Mesenteric fat pad (tissue), 1 donor: ENCODE data around the gene CTRB2. TPM values are rescaled to one million over a fixed set of nuclear protein-coding genes. Genes with fewer than 3 reads are reported as not detected.

Experiments
- DNase-seq: peaks from one replicate; pipeline ENCODE4 v3.0.0-alpha.2; 2020; ENCODE audit warnings: low spot score
- long read RNA-seq: library from polyadenylated mRNA; unstranded; transcript quantifications from one replicate; pipeline ENCODE4 v2.0.0, GENCODE V29; 2020
- total RNA-seq: library from RNA; stranded (reverse); fragmentation: NEBNext Ultra II Directional; extraction: Animal tissue kit (Norgen Biotek cat#: 25700); gene quantifications from one replicate; pipeline ENCODE4 v1.2.1, GENCODE V29; 2021
- donor health status: DM: yes; HTN: yes; CAD: no.

Gene CTRB2
- 4.1 TPM for total RNA-seq
- long read RNA-seq: 0 reads

- DNase-seq: no peak
Observed at GRCh38 chr16:75206749-75207451, at the start of gene CTRB2. TSS of gene CTRB2 (minus strand) at chr16:75207161. CDS start at chr16:75207141, 20 bp downstream.

GRCh38 chr16:75256059-75256571, 49.2 kb upstream of the CTRB2 start:
- DNase-seq: no peak

DNA sequence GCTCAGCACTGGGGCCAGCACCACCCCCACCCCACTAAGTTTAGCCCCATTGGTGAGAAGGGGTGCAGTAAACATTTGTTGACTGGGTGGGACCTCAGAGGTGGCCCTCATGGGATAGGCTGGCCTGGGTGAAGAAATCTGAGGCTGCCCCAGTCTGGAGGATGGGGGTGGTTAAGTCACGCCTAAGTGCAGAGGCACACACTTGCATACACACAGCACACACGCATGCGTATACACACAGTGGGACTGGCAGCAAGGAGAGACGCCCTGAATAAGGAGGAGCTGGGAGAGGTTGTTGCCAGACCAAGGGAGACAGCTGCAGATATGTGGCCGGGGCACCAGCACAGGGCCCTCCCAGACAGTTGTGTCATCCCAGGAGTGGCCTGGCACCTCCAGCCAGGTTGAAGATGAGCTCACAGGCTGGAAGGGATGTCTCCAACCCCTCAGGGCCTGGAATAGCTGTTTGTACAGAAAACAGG, 47.4 kb upstream of the CTRB2 start:
- no peak for DNase-seq

DNA sequence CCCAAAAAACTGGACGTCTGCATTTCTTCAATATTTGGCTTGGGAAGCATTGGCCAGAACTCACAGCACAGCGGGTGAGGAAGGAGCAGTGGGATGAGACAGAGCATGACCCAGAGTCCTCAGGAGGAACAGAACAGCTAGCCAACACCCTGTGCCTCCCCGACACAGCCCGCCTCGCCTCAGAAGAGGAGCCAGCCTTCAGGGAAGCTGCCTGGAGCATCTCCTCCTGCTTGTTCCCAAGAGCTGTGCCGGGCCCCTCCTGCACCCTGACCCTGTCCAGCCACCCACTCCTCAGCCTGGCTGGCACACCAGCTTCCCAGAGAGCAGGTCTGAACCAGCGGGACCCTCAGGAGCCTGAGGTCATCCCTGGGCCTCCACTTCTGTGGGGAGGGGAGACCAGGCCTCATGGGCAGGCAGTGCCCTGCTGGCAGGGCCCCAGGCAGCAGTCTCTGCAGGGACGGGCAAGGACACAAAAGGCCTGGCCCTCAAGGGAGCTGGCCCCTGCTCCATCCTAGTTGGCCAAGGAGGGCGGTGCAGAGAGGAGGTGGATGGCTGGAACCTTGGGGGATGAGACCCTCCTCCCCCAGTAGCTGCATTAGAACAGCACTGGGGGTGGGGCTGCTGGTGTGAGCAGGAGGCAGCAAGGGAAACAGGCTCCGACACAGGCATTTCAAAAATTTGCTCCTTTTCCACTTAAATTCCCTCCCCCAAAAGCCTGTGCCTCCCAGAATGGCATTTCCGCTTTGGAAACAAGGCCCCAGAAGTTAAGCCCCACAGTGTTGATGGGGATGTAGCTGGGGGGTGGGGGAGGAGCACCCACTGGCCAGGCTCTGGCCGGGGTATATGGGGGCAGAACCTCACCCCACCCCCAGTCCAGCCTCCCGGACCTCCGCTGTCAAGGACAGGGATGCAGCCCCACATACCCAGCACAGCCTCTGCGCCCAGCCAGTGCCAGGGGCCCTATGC, 46.3 kb upstream of the CTRB2 start:
- no peak for DNase-seq

DNA sequence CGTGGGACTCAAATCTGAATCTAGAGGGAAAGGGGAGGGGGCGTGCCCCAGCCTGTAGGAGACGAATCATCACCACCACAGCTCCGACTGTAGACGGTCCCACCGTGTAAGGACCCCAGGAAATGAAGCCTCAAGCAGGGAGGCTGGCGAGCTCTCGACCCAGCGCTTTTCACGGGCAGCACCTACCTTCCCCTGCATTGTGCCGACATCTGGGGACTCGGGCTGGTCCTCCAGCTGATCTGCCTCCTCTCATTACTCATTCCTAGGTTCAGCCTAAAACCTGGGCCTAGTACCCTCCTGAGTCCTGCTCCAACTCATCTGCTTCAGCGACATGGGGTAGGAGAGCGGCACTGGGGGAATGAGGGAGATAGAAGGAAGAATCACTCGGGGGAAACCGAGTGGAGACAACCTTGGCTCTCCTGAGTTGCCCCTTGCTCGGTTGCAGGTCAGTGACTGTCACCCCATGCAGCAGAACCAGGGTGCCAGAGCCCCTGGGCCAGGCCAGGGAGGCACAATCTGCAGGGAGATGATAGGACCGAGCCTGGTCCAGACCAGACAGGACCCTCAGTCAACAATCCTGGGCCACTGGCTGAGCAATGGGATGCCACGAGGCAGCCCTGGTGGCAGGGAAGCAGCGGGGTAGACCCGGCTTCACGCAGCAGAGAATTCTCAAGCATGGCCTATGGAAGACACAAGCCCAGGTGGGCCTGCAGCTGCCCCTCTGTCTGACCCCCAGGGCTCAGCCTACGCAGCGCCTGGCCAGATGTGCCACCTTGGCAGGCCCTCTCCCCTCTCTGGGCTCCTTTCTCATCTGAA, 45.3 kb upstream of the CTRB2 start:
- DNase-seq: no peak

GRCh38 chr16:75251280-75252048, 44.5 kb upstream of the CTRB2 start, which contains the start of gene BCAR1:
TSS of gene BCAR1 (minus strand) at chr16:75251624. CDS start at chr16:75251482, 142 bp downstream.
- DNase-seq: no peak

- DNase-seq: no peak
Observed at GRCh38 chr16:75250809-75251279, 43.9 kb upstream of the CTRB2 start.

DNA sequence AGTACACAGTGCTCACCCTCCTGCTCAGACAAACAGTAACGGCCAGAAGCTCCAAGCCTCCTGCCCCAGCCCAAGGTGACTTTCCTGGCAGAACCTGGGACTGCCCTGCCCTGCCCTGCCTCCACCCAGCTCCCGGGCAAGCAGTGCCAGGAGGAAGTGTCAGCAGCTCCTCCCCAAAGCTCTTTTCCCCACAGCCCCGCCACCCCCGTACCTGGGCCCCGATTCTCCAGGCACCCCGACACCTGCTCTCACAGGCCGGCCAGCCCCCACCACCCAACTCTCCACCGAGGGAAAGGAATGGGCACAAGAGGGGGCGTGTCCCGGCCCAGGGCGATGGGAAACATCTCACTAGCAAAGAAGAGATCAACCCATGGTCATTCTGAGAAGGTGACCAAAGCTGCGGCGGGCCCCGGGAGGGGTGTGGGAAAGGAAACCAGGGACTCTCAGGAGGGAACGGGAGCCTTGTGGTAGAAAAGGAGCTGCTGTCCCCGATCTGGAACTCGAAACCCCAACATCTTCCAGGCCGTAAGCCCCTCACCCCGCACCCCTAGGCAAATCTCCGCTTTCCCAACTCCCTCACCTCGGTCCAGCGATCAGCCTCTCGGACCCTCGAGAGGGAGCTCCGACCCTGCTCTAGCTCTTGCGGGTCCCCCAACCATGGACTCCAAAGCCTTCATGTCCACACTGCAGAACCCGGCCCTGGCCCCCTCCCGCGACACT, 43.3 kb upstream of the CTRB2 start:
- DNase-seq: no peak

- DNase-seq: no peak
Observed at GRCh38 chr16:75249441-75249840, 42.5 kb upstream of the CTRB2 start.

DNA sequence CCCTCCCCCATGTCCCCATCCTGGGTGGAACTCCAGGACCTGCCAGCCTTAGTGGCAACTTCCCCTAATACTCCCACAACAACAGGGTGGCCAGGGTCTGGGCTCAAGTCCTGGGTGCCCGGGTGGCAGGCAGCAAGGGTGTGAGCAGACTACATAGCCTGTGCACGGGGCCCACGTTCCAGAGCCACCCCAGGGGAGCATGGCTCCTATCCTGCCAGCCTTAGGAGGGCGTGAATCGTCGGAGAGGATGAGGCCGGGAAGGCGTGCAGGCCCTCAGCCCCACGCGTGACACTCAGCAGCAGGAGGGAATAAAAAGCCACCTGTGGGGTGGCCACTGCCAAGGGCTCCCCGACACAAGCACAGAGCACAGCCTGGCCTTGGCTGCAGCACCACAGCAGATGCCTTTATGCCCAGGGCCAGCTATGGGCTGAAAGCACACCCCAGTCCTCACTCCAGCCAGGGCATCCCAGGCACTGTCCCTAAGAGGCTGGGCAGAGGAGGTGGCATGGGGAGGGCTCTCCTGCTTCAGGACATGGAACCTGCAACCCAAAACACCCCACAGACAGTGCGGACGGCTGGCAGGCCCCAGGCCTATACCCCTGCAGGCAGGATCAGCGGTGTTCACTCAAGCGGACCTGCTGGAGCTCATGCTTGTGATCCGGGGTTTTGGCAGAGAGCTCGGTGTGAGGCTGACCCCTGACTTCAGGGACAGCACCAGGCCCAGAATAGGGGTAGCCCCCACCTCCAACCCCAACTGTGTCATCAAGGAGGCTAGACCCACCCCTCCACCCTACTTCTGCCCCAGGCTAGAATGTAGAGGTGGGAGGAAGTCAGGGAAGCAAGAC, 41.8 kb upstream of the CTRB2 start:
- no peak for DNase-seq

- no peak for DNase-seq
Observed at GRCh38 chr16:75248142-75248535, 41.2 kb upstream of the CTRB2 start.

DNA sequence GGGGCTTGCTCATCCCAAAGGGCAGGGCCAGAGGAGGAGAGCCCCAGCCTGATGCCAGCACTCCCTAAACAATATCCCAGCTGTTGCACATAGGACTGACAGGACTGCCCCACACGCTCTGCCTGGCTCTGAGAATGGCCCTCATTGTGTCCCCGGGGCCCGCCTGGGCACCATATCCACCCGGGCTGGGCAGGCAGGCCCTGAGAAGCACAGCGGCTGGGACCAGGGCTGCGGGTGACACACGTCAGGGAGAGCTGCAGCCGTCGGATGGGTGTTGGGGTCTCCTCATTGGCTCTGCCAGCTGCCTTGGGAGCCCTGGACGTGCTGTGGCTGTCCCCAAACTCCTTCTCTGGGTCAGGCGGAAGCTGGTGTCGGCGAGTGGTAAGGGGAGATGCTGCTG, 40.3 kb upstream of the CTRB2 start:
- no peak for DNase-seq

DNA sequence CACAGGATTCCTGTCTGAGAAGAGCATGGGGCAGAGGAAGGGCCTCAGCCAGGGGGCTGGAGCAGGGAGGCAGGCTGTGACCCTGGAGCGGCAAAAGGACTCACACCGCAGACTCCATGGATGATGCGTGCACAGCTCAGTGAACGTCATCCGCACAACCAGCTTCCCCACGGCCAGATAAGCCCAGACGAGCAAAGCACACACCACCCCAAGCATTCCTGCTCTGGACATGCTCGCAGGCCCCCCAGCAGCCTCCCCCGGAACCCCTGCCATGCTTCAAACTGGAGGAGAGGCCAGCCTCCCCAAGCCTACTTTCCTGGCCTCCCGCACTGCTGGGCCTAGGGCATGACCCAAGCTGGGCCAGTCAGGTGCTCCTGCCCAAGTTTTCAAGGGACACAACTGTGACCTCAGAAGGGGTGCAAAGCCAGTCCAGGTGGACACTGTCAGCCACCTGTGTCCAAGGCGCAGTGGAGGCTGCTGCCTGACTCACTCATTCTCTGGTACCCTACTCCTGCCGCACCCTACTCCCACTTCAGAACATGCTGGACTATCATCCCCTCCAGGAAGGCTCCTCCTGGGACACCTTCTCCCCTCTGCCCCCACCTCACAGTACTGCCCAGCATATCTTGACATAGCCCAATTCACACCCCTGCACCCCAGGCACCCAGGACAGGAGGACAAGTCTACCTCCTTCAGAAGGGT, 39.7 kb upstream of the CTRB2 start:
- no peak for DNase-seq

GRCh38 chr16:75244844-75245758, 38.1 kb upstream of the CTRB2 start:
- peak; percentile 93 for DNase-seq

GRCh38 chr16:75244225-75244809, 37.4 kb upstream of the CTRB2 start:
- no peak for DNase-seq

DNA sequence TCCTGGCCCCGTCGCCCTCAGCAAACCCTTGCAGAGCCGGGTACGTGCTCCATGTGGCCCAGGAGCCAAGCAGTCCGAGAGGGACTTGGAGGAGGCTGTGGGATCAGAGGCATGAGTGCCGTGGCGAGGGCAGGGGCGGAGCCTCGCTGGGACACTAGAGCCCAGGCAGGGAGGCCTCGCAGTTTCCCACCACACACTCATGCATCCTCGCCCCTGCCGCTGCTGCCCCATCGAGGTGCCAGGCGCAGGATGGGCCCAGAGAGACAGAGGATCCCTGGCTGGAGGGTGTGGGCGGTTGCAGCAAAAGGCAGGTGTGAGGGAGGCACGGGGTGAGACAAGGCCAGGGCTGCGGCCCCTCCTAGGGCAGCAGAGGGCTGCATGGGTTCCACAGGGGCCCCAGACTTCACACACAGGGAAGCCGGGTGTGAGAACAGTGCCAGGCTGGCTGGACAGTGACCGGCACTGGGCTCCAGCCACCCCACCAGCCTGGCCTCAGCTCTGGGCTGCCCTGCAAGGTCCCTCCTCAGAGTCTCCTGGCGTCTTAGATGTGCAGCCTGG, 36.8 kb upstream of the CTRB2 start:
- no peak for DNase-seq
